GM12878 (cell line): ENCODE results near the gene SELE. TPM values are rescaled to one million over a fixed set of nuclear protein-coding genes. Genes with fewer than 3 reads are reported as not detected.

Source experiments
- ATAC-seq: fragments of 200-7000 bp; cut with Tn5 transposase; 3 replicates; pipeline ENCODE4 v1.9.1; 2020; ENCODE audit warnings: mild to moderate bottlenecking, moderate library complexity
- BruUV-seq: library from RNA; stranded (reverse); fragments of 400-500 nt; replicated peaks from 2 replicates; lab custom pipeline; 2021; lab: Mats Ljungman, UMichigan
- CTCF ChIA-PET: fragments of 300-600 bp; sonication (Branson Sonifier 250); formaldehyde crosslinking; extraction: SDS; loops from one replicate; lab custom pipeline; 2021; ENCODE audit warnings: inconsistent platforms; lab: Yijun Ruan, JAX
- POLR2A ChIA-PET: fragments of 350-600 bp; formaldehyde crosslinking; extraction: SDS; loops from one replicate; lab custom pipeline; 2021; ENCODE audit warnings: inconsistent platforms; lab: Charles Lee
- RAD21 ChIA-PET: fragments of 300-600 bp; sonication (Branson Sonifier 250); formaldehyde crosslinking; loops from one replicate; lab custom pipeline; 2023; ENCODE audit warnings: antibody characterized with exemption; ENCODE audit not compliant: unreplicated experiment; lab: Charles Lee
- SMC1A ChIA-PET: fragments of 300-600 bp; sonication (Branson Sonifier 250); formaldehyde crosslinking; loops from one replicate; lab custom pipeline; 2023; ENCODE audit not compliant: unreplicated experiment, uncharacterized antibody; lab: Charles Lee
- DNase-seq: peaks from one replicate; pipeline ENCODE4 v3.0.0-alpha.2; 2011; ENCODE audit warnings: low read depth, low spot score
- FAIRE-seq: peaks from 3 replicates; lab custom pipeline; 2011; peaks lifted over from hg19 to GRCh38; lab: Jason Lieb, UNC
- H2AFZ ChIP-seq: 2 replicates; pipeline ENCODE4 v1.6.0; 2011; ENCODE audit warnings: low read depth, low read length, control low read depth; ENCODE audit not compliant: control insufficient read depth
- H3K27ac ChIP-seq: 2 replicates; pipeline ENCODE4 v1.5.1; 2011; ENCODE audit warnings: control low read depth; ENCODE audit not compliant: control insufficient read depth, insufficient read depth
- H3K27me3 ChIP-seq, 2 experiments: replicated peaks in 1 of 2; 2 replicates each; pipeline versions ENCODE4 v1.6.0 to v1.6.1; 2011; ENCODE audit warnings: low read length in 1 of 2; ENCODE audit not compliant: control insufficient read depth in 2 of 2, insufficient read depth in 2 of 2
- H3K36me3 ChIP-seq, 2 experiments: 2 replicates each; pipeline ENCODE4 v1.5.1; 2011; ENCODE audit warnings: low read length in 1 of 2; ENCODE audit not compliant: control insufficient read depth in 2 of 2, insufficient read depth in 2 of 2
- H3K4me1 ChIP-seq: 2 replicates; pipeline ENCODE4 v1.6.1; 2011; ENCODE audit warnings: mild to moderate bottlenecking, low read length, moderate library complexity, mixed read lengths; ENCODE audit not compliant: control insufficient read depth, insufficient read depth
- H3K4me2 ChIP-seq: 2 replicates; pipeline ENCODE4 v1.6.0; 2011; ENCODE audit warnings: control low read depth; ENCODE audit not compliant: control insufficient read depth, insufficient read depth
- H3K4me3 ChIP-seq: fragments of 200-600 bp; sonication (generic); 2 replicates; pipeline ENCODE4 v1.5.1; 2016
- H3K79me2 ChIP-seq: 2 replicates; pipeline ENCODE4 v1.6.0; 2011; ENCODE audit warnings: low read length; ENCODE audit not compliant: control insufficient read depth, insufficient read depth
- H3K9ac ChIP-seq: 2 replicates; pipeline ENCODE4 v1.8.0; 2011; ENCODE audit warnings: low read length, control low read depth, mixed read lengths; ENCODE audit not compliant: control insufficient read depth, insufficient read depth
- H3K9me3 ChIP-seq: replicated peaks from 3 replicates; pipeline ENCODE4 v1.5.1; 2011; ENCODE audit warnings: mild to moderate bottlenecking, low read length; ENCODE audit not compliant: control insufficient read depth, insufficient read depth
- H4K20me1 ChIP-seq: 2 replicates; pipeline ENCODE4 v1.6.0; 2011; ENCODE audit not compliant: control insufficient read depth, insufficient read depth
- CBX3 ChIP-seq: fragments of 200-600 bp; sonication (generic); IDR thresholded peaks from 2 replicates; pipeline ENCODE4 v1.6.1; 2016; ENCODE audit warnings: low read depth, borderline replicate concordance
- CREB1 ChIP-seq: IDR thresholded peaks from 2 replicates; pipeline ENCODE4 v1.6.1; 2012; ENCODE audit warnings: low read depth, mild to moderate bottlenecking, inconsistent platforms
- DPF2 ChIP-seq: fragments of 450-650 bp; IDR thresholded peaks from 2 replicates; pipeline ENCODE4 v1.6.1; 2017; ENCODE audit warnings: mild to moderate bottlenecking
- HSF1 ChIP-seq: fragments of 150-350 bp; IDR thresholded peaks from 2 replicates; pipeline ENCODE4 v1.6.1; 2014; ENCODE audit warnings: mild to moderate bottlenecking, low read depth, low read length
- IRF4 ChIP-seq: IDR thresholded peaks from 2 replicates; pipeline ENCODE4 v1.6.1; 2011; ENCODE audit warnings: low read depth, low read length
- KDM1A ChIP-seq: fragments of 200-600 bp; sonication (generic); IDR thresholded peaks from 2 replicates; pipeline ENCODE4 v1.6.1; 2016; ENCODE audit warnings: borderline replicate concordance
- MTA3 ChIP-seq: IDR thresholded peaks from 2 replicates; pipeline ENCODE4 v1.6.1; 2012; ENCODE audit warnings: low read length, inconsistent platforms, borderline replicate concordance
- MYB ChIP-seq: fragments of 150-350 bp; IDR thresholded peaks from 2 replicates; pipeline ENCODE4 v1.6.1; 2014; ENCODE audit warnings: mild to moderate bottlenecking, low read depth, low read length, borderline replicate concordance
- RAD21 ChIP-seq: IDR thresholded peaks from 2 replicates; pipeline ENCODE4 v1.6.1; 2011; ENCODE audit warnings: mild to moderate bottlenecking, low read depth, low read length, moderate library complexity; ENCODE audit not compliant: insufficient read depth
- WGBS: methylation state at CpG from one replicate; pipeline ENCODE4 v1.1.6; 2016; ENCODE audit warnings: low lambda C conversion rate; ENCODE audit not compliant: insufficient replicate concordance, insufficient coverage; ENCODE audit errors: missing lambda C conversion rate; 5-methylcytosine and 5-hydroxymethylcytosine counted together
- in situ Hi-C: fragments of 300-500 bp; cut with MboI; formaldehyde crosslinking; loops from 9 replicates; pipeline ENCODE4 v1.14.3; 2018; ENCODE audit warnings: mixed read lengths
- intact Hi-C: fragments of 100-400 bp; cut with micrococcal nuclease; formaldehyde crosslinking; loops from one replicate; pipeline ENCODE4 v1.14.2; 2022; ENCODE audit not compliant: unreplicated experiment
- polyA plus RNA-seq, 11 experiments: library from polyadenylated mRNA; depleted of rRNA in 4 of 11; unstranded in 6 of 11; stranded (reverse) in 5 of 11; fragments of >200 nt; fragmentation: Nextera tagmentation in 4 of 11; fragmentation: Illumina TruSeq in 1 of 11; extraction: Ambion mirVana in 4 of 11; extraction: Trizol in 1 of 11; gene quantifications; 1 replicate in 1 of 11; 2 replicates in 10 of 11; pipeline versions ENCODE4 v1.2.1 to v1.2.3, GENCODE V29; 2011 to 2016; ENCODE audit warnings: inconsistent platforms in 2 of 11, missing spikeins in 2 of 11, low read depth in 1 of 11
- total RNA-seq, 4 experiments: library from RNA; depleted of rRNA in 3 of 4; stranded (reverse); fragments of >200 nt in 3 of 4; fragmentation: Illumina TruSeq in 1 of 4; extraction: Trizol in 1 of 4; gene quantifications; 2 replicates each; pipeline versions ENCODE4 v1.2.1 to v1.2.3, GENCODE V29; 2013 to 2021

The SELE gene
- total and polyA plus RNA-seq, 10 of the 15 experiments (the other 5 are each of a cell fraction or from before 2014, with no cell fraction given), result not detected

GRCh38 chr1:169759038-169759437 is 25.2 kb upstream of the SELE start:
- WGBS, result 46% methylated on average over 3 of the region's 3 CpGs
- Histone ChIP-seq H3K4me2 (no peak overlapping the region), H3K27ac (no peak overlapping the region), H3K4me1 (no peaks in the 10 kb centered on the region), H3K27me3 (no peaks in the 10 kb centered on the region; a peak in 2 of 4 replicates), H3K9me3 (peaks cover 2% of the 10 kb centered on the region; the same call in 1 of the 3 replicates), H3K9ac (no peak overlapping the region), H3K36me3 (no peaks in the 10 kb centered on the region), H3K79me2 (no peaks in the 10 kb centered on the region), H2AFZ (no peak overlapping the region), H4K20me1 (no peaks in the 10 kb centered on the region), H3K4me3 (no peak overlapping the region)
- ChIA-PET POLR2A (no interaction called here), CTCF (no interaction called here), RAD21 (no interaction called here), SMC1A (no interaction called here)
- intact Hi-C loops (no loop called here), in situ Hi-C loops (no loop called here)
- no peak for ATAC-seq
- no peak for FAIRE-seq
- no peak for DNase-seq
- TF ChIP-seq RAD21 (no peak), KDM1A (no peak), CREB1 (no peak), IRF4 (no peak), HSF1 (no peak), DPF2 (no peak), CBX3 (no peak), MTA3 (no peak), MYB (no peak)
- no TSS peak for BruUV-seq
